GM18526 (cell line): ENCODE data around the gene ZBTB11.

Experiments used
- POLR2A ChIP-seq: IDR thresholded peaks from 3 replicates; pipeline ENCODE4 v1.6.1; 2011; ENCODE audit not compliant: insufficient read length; ENCODE audit errors: extremely low read depth

The ZBTB11 gene

DNA sequence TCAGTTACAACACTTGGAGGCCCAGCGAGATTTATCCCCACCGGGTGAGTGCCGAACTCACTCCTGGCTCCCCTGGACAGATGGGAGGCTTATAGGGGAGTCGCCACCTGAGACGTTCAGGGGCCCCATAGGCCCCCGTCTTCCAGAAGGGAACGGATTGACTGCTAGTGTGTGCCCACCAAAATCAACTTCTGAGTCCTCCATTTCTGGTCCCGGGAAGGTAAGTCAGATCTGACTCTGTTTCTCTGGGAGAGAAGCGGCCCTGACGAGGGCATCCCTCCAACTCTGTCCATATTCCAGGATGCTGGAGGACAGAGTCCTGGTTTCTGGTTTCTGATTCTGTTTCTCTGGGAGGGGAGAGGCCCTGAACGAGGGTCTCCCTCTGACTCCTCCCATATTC is 44.3 kb downstream of the ZBTB11 start:
- no peak for TF ChIP-seq POLR2A

DNA sequence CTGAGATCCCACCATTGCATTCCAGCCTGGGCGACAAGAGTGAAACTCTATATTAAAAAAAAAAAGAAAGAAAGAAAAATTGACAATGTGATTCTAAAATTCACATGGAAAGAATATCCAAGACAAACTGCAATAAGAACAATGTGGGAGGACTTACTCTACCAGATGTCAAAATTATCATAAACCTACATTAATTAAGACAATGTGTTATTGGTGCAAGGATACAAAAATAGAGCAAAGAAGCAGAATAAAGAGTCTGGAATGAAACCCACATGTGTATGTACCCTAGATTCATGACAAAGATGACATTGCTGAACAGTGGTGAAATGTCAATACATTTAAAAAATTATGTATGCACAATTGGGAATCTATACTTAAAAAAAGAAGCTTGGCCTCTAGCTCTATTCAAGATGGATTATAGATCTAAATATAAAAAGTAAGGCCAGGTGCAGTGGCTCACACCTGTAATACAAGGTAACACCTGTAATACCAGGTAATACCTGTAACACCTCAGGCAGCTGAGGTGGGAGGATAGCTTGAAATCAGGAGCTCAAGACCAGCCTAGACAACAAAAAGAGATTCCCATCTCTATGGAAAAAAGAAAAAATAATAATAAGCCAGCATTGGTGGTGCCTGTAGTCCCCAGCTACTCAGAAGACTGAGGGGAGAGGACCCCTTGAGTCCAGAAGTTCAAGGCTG is 45.7 kb downstream of the ZBTB11 start:
- TF ChIP-seq POLR2A, result no peak

DNA sequence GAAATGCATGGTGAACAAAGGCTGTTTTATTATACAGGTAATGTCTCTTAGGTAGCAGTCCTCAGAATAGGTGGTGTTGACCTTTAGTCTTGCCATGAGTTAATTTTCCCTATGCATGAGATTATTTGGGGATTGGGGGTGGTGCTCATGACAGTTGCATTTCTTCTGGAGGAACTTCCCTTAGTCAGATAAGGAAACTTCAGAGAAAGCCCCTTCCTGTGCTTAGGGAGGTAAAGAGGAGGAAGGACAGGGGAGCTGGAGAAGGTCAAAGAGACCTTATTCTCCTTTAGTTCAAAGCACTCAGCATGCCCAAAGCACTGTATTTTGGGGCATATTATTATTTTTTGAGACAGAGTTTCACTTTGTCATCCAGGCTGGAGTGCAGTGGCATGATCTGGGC is 47.7 kb downstream of the ZBTB11 start:
- TF ChIP-seq POLR2A, result no peak

DNA sequence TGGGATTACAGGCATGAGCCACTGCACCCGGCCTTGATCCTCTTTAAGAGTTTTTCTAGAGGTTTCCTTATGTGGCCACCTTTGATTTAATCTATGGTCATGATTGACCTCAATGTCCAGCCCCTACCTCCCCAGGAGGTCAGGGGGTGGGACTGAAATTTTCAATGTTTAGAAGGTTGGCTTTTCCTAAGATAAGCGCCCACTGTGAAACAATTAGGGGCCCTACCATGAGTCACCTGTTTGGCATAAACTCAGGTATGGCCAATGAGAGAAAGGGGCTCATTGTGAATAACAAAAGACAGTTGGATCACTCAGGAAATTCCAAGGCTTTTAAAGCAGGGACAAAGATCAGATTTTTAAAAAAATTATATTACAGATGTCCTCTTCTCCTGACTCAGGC is 51.1 kb downstream of the ZBTB11 start:
- no peak for TF ChIP-seq POLR2A

DNA sequence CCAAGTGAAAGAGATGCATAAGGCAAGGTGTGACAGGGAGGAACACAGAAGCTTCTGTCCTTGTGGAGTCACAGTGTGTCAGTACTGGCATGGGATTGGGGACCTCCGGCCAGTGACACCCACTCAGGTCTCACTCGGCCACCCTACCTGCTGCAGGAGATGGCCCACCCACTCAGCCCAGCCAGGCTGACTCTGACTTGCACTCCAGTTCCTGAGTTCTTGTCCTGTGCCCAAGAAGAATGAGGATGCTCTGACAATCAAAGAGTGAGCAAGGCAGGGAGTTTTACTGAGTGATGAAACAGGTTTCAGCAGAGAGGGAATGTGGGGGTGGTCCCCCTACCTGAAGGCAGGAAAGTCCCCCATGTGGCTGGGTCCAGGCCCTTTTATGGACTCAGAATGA is 52.1 kb downstream of the ZBTB11 start:
- no peak for TF ChIP-seq POLR2A

DNA sequence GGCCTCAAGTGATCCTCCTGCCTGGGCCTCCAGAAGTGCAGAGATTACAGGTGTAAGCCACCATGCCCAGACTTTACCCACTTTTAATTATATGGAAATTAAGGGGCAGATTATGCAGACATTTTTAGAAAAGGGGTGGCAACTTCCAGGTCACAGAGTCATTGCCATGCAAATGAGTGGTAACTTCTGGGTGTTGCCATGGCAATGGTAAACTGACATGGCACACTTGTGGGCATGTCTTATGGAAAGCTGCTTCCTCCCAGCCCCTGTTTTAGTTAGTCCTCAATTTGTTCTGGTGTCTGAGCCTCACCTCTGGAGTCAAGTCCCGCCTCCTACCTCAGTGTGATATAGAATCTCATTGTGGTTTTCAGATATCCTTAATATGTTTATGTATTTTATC is 53.3 kb downstream of the ZBTB11 start:
- no peak for TF ChIP-seq POLR2A

DNA sequence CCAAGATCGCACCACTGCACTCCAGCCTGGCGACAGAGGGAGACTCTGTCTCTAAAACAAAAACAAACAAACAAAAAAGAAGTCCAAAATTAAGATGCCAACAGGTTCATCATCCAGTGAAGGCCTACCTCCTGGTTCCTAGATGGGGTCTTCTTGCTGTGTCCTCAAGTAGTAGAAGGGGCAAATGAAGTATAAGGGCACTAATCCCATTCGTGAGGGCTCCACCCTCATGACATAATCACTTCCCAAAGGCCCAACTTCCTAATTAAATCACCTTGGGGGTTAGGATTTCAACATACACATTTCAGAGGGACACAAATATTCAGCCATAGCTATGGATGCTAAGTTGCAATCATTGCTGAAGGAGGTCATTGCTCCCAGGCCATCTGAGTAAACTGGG is 57.2 kb downstream of the ZBTB11 start:
- TF ChIP-seq POLR2A, result no peak

DNA sequence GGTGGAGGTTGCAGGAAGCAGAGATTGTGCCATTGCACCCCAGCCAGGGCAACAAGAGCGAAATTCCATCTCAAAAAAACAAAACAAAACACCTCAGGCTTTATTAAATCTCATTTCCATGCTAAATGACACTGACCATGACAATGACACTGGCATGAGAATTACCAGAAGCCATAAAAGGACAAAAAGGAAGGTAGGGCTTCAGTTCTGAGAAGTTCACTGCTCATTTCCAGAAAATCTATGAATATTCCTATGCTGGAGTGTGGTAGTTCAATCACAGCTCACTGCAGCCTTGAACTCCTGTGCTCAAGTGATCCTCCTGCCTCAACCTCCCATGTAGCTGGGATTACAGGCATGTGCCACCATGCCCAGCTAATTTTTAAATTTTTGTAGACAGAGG is 58.2 kb downstream of the ZBTB11 start:
- TF ChIP-seq POLR2A, result no peak

DNA sequence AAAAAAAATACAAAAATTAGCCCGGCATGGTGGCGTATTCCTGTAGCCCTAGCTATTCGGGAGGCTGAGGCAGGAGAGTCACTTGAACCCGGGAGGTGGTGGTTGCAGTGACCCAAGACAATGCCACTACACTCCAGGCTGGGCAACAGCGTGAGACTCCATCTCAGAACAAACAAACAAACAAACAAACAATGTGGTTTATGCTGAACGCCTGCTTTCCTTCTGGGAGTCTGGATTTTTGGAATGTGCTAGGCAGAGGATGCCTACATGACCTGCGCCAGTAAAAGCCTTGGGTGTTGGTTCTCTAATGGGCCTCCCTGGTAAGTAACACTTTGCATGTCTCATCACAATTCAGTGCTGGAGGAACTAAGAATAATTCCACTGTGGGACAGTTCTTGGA is 59.5 kb downstream of the ZBTB11 start:
- TF ChIP-seq POLR2A, result no peak

DNA sequence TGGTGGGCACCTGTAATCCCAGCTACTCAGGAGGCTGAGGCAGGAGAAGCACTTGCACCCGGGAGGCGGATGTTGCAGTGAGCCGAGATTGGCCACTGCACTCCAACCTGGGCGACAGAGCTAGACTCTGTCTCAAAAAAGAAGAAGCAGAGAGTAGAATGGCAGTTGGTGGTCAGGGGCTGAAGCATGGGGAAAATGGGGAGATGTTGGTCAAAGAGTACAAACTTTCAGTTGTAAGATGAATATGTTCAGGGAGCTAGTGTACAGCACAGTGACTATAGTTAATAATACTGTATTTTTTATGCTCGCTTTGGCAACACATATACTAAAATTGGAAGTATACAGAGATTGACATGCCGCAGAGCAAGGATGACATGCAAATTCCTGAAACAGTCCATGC is 61.4 kb downstream of the ZBTB11 start:
- TF ChIP-seq POLR2A, result no peak

DNA sequence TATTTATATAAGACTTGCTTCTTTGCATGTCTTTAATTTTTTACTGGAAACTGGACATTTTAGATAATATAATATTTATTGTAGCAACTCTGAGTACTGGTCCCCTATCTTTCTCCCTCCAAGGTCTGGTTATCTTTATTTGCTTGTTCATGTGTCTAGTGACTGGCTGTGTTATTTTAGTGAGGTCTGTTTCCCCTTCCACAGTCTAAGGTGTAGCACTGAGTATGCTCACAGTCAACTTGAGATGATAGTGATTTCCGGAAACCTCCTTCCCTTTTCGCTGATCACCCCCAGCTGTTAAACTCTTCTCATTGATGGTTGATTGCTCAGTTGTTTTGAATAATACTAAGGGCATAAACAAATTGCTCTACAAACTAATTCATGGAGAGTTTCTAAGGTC is 65.9 kb downstream of the ZBTB11 start:
- TF ChIP-seq POLR2A, result no peak

DNA sequence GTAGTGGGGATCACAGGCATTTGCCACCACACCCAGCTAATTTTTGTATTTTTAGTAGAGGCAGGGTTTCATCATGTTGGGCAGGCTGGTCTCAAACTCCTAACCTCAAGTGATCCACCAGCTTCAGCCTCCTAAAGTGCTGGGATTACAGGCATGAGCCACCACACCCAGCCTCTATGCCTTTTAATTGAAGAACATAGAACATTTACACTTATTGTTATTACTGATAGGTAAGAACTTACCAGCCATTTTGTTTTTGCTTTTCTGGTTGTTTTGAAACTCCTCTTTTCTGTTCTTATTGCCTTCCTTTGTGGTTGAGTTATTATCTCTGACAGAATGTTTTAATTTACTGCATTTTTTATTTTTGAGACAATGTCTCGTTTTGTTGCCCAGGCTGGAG is 73.7 kb downstream of the ZBTB11 start:
- TF ChIP-seq POLR2A, result no peak

DNA sequence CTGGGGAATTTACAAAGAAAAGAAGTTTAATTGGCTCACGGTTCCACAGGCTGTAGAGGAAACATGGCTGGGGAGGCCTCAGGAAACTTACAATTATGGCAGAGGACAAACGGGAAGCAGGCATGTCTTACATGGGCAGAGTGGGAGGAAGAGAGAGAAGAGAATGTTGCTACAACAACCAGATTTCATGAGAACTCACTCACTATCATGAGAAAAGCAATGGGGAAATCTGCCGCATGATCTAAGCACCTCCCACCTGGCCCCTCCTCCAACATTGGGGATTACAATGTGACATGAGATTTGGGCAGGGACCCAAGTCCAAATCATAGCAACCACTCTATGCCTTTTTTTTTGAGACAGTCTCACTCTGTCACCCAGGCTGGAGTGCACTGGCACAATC is 74.2 kb downstream of the ZBTB11 start:
- no peak for TF ChIP-seq POLR2A
